ENCODE data around the gene CHST13. TPM values are rescaled to one million over a fixed set of nuclear protein-coding genes. Genes with fewer than 3 reads are reported as not detected.
A peak's percentile ranks its signal among the peaks of the same experiment; 100 is the strongest.

Gene CHST13
- total and polyA plus RNA-seq, 12 donors, result 0.22 to 3.0 (median 0.67) TPM; not detected in 1

GRCh38 chr3:126479642-126480041, 44.3 kb upstream of the CHST13 start:
- Histone ChIP-seq H3K27ac (no peak overlapping the region), H3K27me3 (no peaks in the 10 kb centered on the region), H3K4me3 (no peak overlapping the region), H3K36me3 (replicated peaks in 1 of 2) (no peaks in the 10 kb centered on the region), H3K9me3 (replicated peaks in 1 of 3) (no peaks in the 10 kb centered on the region), H3K4me1 (replicated peaks in 1 of 2) (peaks cover 4 to 9% of the 10 kb centered on the region in 2 donors)
- intact Hi-C loops (cut with DNase I), result no loop called here
- WGBS, 4 donors, result 39 to 69% (median 64%) methylated on average over 1 of the region's 1 CpG; no CpG with 5 or more reads in 1 of the 4 donors
- peak in 1 of 7 donors; percentile 26 for DNase-seq
- TF ChIP-seq, protein P1, sequence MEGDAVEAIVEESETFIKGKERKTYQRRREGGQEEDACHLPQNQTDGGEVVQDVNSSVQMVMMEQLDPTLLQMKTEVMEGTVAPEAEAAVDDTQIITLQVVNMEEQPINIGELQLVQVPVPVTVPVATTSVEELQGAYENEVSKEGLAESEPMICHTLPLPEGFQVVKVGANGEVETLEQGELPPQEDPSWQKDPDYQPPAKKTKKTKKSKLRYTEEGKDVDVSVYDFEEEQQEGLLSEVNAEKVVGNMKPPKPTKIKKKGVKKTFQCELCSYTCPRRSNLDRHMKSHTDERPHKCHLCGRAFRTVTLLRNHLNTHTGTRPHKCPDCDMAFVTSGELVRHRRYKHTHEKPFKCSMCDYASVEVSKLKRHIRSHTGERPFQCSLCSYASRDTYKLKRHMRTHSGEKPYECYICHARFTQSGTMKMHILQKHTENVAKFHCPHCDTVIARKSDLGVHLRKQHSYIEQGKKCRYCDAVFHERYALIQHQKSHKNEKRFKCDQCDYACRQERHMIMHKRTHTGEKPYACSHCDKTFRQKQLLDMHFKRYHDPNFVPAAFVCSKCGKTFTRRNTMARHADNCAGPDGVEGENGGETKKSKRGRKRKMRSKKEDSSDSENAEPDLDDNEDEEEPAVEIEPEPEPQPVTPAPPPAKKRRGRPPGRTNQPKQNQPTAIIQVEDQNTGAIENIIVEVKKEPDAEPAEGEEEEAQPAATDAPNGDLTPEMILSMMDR (IDR thresholded peaks at IDR 0.05), result no peak
- TF ChIP-seq POLR2A (IDR thresholded peaks at IDR 0.05), result no peak

DNA sequence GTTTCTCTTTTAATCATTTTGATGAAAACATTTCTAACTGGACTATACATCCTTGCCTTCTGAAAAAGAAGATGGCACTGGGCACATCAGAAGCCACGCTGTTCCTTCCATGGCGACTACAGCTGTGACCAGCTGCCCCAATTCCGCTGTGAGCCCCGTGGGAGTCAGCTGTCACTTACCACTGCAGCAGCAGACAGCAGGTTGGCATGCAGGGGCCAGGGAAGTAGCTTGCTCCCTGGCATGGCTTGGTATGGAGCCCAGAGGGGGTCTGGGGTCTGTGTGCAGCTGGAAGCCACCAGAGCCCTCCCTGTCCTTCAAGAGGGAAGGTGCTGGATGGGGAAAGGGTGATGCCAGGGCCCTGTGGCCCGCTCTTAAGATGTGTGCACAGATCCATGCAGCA, 43.7 kb upstream of the CHST13 start:
- Histone ChIP-seq H3K27ac (no peak overlapping the region), H3K9me3 (replicated peaks in 1 of 3) (no peaks in the 10 kb centered on the region), H3K36me3 (replicated peaks in 1 of 2) (no peaks in the 10 kb centered on the region), H3K4me1 (replicated peaks in 1 of 2) (peaks cover 0 to 6% of the 10 kb centered on the region in 2 donors), H3K4me3 (no peak overlapping the region), H3K27me3 (no peaks in the 10 kb centered on the region)
- intact Hi-C loops (cut with DNase I), result no loop called here
- WGBS, 4 donors, result 89 to 92% (median 91%) methylated on average over 4 to 5 of the region's 5 CpGs
- DNase-seq, result no peak
- TF ChIP-seq, protein P1 (IDR thresholded peaks at IDR 0.05), result no peak
- TF ChIP-seq POLR2A (IDR thresholded peaks at IDR 0.05), result no peak

DNA sequence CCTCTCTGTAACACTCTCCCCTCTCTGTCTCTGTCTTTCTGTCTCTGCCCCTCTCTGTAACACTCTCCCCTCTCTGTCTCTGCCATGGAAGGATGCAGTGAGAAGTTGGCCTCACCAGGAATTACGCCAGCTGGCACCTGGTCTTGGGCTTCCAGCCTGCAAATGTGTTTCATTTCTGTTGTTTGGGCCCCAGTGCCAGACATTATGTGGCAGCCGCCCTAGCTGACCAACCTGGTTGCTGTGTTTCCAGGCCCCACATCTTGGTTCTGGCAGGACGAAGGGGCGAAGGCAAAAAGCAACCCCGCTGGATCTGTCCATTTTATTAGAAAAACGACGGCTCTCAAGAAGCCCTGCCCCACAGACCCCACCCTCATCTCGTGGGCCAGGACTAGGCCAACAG, 43.1 kb upstream of the CHST13 start:
- Histone ChIP-seq H3K9me3 (replicated peaks in 1 of 3) (no peaks in the 10 kb centered on the region), H3K27me3 (no peaks in the 10 kb centered on the region), H3K4me1 (replicated peaks in 1 of 2) (peaks cover 0 to 6% of the 10 kb centered on the region in 2 donors), H3K4me3 (no peak overlapping the region), H3K27ac (no peak overlapping the region), H3K36me3 (replicated peaks in 1 of 2) (no peaks in the 10 kb centered on the region)
- TF ChIP-seq POLR2A (IDR thresholded peaks at IDR 0.05), result no peak
- TF ChIP-seq, protein P1 (IDR thresholded peaks at IDR 0.05), result no peak
- intact Hi-C loops (cut with DNase I), result no loop called here
- WGBS, 4 donors, result 80 to 89% (median 84%) methylated on average over 8 of the region's 8 CpGs
- DNase-seq, result peak in 1 of 7 donors; percentile 35

DNA sequence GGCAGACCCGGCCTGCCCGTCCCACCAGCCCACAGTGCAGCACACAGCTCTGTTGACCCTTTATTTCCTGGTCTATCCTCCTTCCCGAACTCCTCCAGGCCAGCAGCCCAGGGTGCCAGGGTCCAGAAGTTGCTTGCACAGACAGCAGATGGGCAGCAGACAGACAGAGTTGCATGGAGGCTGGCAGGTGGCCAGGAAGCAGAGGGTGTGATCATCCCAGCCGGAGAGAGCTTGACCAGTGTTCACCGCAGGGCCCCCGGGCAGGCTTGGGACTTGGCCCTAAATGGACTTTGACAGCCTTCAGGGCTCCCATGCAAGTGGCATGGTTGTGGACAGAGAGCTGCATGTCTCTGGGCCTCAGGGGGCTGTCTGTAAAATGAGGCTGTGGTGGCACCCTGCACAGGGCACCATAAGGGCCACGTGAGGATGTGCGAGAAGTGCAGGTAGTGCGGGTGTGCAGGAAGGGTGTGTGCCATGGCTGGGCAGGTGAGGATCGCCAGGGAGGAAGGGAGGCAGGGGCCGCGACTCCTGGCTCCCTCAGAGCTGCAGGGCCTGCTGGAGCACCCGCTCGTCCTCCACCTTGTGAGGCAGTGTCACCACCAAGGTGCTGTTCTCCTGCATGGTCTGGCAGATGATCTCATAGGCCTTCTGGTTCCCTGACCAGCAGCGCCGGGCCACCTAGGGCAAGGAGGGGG, 42.0 kb upstream of the CHST13 start:
- no peaks in the 10 kb centered on the region for H3K36me3 ChIP-seq (replicated peaks in 1 of 2)
- H3K9me3 ChIP-seq (replicated peaks in 1 of 3), result no peaks in the 10 kb centered on the region
- no peaks in the 10 kb centered on the region for H3K27me3 ChIP-seq
- 78 to 91% (median 85%) methylated on average over 9 to 16 of the region's 16 CpGs for WGBS, 4 donors
- no peak overlapping the region for H3K27ac ChIP-seq
- TF ChIP-seq, protein P1 (IDR thresholded peaks at IDR 0.05), result no peak
- TF ChIP-seq POLR2A (IDR thresholded peaks at IDR 0.05), result no peak
- peaks cover 2 to 4% of the 10 kb centered on the region in 2 donors for H3K4me1 ChIP-seq (replicated peaks in 1 of 2)
- intact Hi-C loops (cut with DNase I), result no loop called here
- peak in 6 of 7 donors; percentile 35 to 69 (median 51) for DNase-seq
- H3K4me3 ChIP-seq, result no peak overlapping the region

All from adrenal gland (tissue), 12 donors.